Astrocyte (in vitro differentiated cells and primary cell): ENCODE measurements around the gene WDR41. TPM values are rescaled to one million over a fixed set of nuclear protein-coding genes. Genes with fewer than 3 reads are reported as not detected.

Experiments
- DNase-seq: peaks from one replicate; pipeline ENCODE4 v3.0.0-alpha.2; 2010; ENCODE audit warnings: low read depth
- FAIRE-seq: peaks from 2 replicates; lab custom pipeline; 2011; peaks lifted over from hg19 to GRCh38; lab: Jason Lieb, UNC
- H2AFZ ChIP-seq: 2 replicates; pipeline ENCODE4 v1.6.0; 2012; ENCODE audit warnings: low read depth, low read length, inconsistent platforms
- H3K27ac ChIP-seq: 2 replicates; pipeline ENCODE4 v1.5.1; 2011; ENCODE audit warnings: low read depth, low read length, inconsistent platforms
- H3K27me3 ChIP-seq: 2 replicates; pipeline ENCODE4 v1.6.0; 2011; ENCODE audit warnings: low read length, inconsistent platforms; ENCODE audit not compliant: insufficient read depth
- H3K36me3 ChIP-seq: 2 replicates; pipeline ENCODE4 v1.5.1; 2011; ENCODE audit warnings: low read length, inconsistent platforms; ENCODE audit not compliant: insufficient read depth
- H3K4me1 ChIP-seq: 2 replicates; pipeline ENCODE4 v1.5.1; 2011; ENCODE audit warnings: low read length, inconsistent platforms; ENCODE audit not compliant: insufficient read depth
- H3K4me2 ChIP-seq: 2 replicates; pipeline ENCODE4 v1.6.0; 2012; ENCODE audit warnings: low read length, inconsistent platforms
- H3K4me3 ChIP-seq: 2 replicates; pipeline ENCODE4 v1.5.1; 2011; ENCODE audit warnings: low read depth, mild to moderate bottlenecking, low read length, inconsistent platforms; ENCODE audit not compliant: insufficient read depth
- H3K79me2 ChIP-seq: 2 replicates; pipeline ENCODE4 v1.6.0; 2012; ENCODE audit warnings: mild to moderate bottlenecking, low read length, inconsistent platforms; ENCODE audit not compliant: insufficient read depth
- H3K9ac ChIP-seq: 2 replicates; pipeline ENCODE4 v1.6.0; 2012; ENCODE audit warnings: mild to moderate bottlenecking, low read length, inconsistent platforms
- H3K9me3 ChIP-seq: 2 replicates; pipeline ENCODE4 v1.5.1; 2012; ENCODE audit warnings: low read depth, mild to moderate bottlenecking, low read length, inconsistent platforms; ENCODE audit not compliant: insufficient read depth
- H4K20me1 ChIP-seq: 2 replicates; pipeline ENCODE4 v1.6.0; 2012; ENCODE audit warnings: low read length, inconsistent platforms; ENCODE audit not compliant: insufficient read depth
- H3K27ac Mint-ChIP-seq: one replicate; pipeline ENCODE4 v1.8.0; 2021; ENCODE audit warnings: mild to moderate bottlenecking, mixed read lengths; ENCODE audit not compliant: unreplicated experiment
- H3K27me3 Mint-ChIP-seq: one replicate; pipeline ENCODE4 v1.8.0; 2021; ENCODE audit warnings: low read depth, mixed read lengths; ENCODE audit not compliant: unreplicated experiment
- H3K36me3 Mint-ChIP-seq: one replicate; pipeline ENCODE4 v1.8.0; 2021; ENCODE audit warnings: low read depth, mixed read lengths; ENCODE audit not compliant: unreplicated experiment
- H3K4me1 Mint-ChIP-seq: one replicate; pipeline ENCODE4 v1.8.0; 2021; ENCODE audit warnings: low read depth, mixed read lengths; ENCODE audit not compliant: unreplicated experiment
- H3K4me3 Mint-ChIP-seq: one replicate; pipeline ENCODE4 v1.8.0; 2021; ENCODE audit warnings: mild to moderate bottlenecking, moderate library complexity, mixed read lengths; ENCODE audit not compliant: unreplicated experiment
- H3K9me3 Mint-ChIP-seq: one replicate; pipeline ENCODE4 v1.8.0; 2021; ENCODE audit warnings: mild to moderate bottlenecking, mixed read lengths; ENCODE audit not compliant: unreplicated experiment
- EZH2 ChIP-seq: IDR thresholded peaks from 2 replicates; pipeline ENCODE4 v1.6.1; 2012; ENCODE audit warnings: mild to moderate bottlenecking, low read length, inconsistent platforms; ENCODE audit not compliant: insufficient read depth
- total RNA-seq: library from RNA; stranded (reverse); gene quantifications from 2 replicates; pipeline ENCODE4 v1.2.1, GENCODE V29; 2021
- TF ChIP-seq, protein P1 (sequence below): IDR thresholded peaks from 2 replicates; pipeline ENCODE4 v1.5.1; 2011; ENCODE audit warnings: low read depth, mild to moderate bottlenecking, inconsistent platforms, low read length, moderate library complexity; ENCODE audit not compliant: insufficient read depth

The WDR41 gene
- total RNA-seq, 1 donor from 2014 or later, result 115 TPM

DNA sequence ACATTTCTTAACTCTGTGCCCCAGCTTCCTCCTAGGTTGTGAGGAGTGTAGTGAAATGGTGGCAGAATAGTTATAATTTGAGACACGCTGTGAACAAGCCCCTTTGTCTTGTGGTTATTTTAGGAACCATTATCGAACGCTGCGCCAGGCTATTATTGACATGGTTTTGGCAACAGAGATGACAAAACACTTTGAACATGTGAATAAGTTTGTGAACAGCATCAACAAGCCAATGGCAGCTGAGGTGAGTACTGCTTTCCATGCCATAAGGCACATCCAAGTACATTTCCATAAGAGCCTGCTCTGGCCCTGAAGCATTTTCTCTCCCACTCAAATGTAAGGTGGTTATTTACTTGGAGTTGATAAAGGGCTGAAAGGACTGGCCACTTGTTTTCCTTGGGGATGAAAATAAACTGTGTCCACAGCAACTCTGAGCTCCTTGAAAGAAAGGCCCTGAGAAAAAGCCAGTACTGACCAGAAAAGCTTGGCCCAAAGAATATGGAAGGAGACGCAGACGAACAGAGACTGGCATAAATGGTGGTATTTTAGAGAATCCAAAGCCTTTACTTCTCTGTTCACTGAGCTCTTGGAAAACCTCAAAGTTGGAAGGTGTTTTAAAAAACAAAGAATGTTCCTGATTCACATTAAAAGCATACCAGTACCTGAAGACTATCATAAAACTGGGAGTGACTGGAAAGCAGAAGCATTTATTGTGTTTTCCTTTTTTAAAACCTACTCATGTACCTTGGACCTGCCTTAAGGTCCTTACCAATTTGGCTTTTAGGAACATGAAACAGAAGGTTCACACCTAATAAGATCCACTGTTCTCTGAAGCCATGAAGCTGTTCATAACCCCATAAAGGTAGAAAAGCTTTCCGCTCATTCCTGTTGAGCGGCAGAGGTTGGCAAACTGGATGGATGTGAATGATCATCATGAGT lies 72.2 kb downstream of the WDR41 start:
- Histone ChIP-seq H3K9me3 (no peaks in the 10 kb centered on the region), H2AFZ (no peak overlapping the region), H3K4me1 (peaks cover 9% of the 10 kb centered on the region), H3K27ac (no peak overlapping the region), H3K4me3 (no peak overlapping the region), H3K4me2 (no peak overlapping the region), H4K20me1 (no peaks in the 10 kb centered on the region), H3K79me2 (no peaks in the 10 kb centered on the region), H3K27me3 (no peaks in the 10 kb centered on the region), H3K36me3 (peaks cover 2% of the 10 kb centered on the region), H3K9ac (no peak overlapping the region)
- no peak for TF ChIP-seq EZH2
- TF ChIP-seq, protein P1, sequence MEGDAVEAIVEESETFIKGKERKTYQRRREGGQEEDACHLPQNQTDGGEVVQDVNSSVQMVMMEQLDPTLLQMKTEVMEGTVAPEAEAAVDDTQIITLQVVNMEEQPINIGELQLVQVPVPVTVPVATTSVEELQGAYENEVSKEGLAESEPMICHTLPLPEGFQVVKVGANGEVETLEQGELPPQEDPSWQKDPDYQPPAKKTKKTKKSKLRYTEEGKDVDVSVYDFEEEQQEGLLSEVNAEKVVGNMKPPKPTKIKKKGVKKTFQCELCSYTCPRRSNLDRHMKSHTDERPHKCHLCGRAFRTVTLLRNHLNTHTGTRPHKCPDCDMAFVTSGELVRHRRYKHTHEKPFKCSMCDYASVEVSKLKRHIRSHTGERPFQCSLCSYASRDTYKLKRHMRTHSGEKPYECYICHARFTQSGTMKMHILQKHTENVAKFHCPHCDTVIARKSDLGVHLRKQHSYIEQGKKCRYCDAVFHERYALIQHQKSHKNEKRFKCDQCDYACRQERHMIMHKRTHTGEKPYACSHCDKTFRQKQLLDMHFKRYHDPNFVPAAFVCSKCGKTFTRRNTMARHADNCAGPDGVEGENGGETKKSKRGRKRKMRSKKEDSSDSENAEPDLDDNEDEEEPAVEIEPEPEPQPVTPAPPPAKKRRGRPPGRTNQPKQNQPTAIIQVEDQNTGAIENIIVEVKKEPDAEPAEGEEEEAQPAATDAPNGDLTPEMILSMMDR, result no peak
- peaks cover 5% of the 10 kb centered on the region for H3K4me1 Mint-ChIP-seq
- DNase-seq (no peak), FAIRE-seq (no peak)
- H3K9me3 Mint-ChIP-seq, result peaks cover 3% of the 10 kb centered on the region
- H3K36me3 Mint-ChIP-seq, result peaks cover 7% of the 10 kb centered on the region
- no peak overlapping the region for H3K4me3 Mint-ChIP-seq
- H3K27ac Mint-ChIP-seq, result no peak overlapping the region
- no peaks in the 10 kb centered on the region for H3K27me3 Mint-ChIP-seq

DNA sequence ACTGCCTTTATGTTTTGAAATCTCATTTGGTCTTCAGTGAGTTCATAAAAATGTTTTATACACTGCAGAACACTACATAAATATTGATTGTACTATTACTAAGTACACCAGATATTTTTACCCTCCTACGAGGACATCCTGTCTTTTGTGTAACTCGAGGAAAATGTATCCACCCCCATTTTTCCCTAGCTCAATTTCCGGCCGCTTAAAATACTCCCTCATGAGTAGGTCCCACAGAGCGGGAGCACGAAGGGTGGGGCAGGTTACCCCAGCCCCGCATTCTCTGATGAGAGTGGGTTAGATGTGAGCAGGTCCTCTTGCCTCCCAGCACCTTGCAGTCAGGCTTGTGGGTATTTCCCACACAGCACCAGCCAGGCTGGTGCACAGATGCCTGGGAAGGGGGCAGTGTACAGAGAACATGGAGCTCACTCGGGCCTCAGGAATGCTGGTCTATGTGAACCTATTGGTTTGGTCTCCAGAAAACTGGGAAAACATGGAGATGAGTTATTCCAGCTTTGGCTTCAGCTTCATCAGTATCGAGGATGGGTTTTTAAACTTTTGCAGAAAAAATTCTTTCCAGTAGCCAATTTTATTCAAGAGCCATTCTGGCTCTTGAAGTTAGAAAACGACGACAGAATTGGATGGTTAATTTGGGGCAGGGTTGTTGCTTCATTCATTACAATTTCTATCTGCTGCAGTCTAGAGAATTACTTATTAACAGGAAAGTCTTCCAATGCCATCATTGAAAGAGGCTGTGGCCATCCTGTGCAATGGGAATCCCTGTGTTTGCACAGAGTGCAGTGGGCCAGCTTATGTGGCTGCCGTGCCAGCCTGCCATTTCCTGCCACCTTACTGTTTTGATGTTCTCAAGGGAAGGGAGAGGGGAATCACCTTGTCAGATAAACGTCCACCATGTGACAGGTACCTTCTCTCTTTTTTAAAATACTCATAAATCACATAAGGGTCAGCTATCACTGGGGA lies 73.2 kb downstream of the WDR41 start:
- H3K4me3 ChIP-seq, result no peak overlapping the region
- no peak overlapping the region for H3K4me3 Mint-ChIP-seq
- no peaks in the 10 kb centered on the region for H3K9me3 ChIP-seq
- H4K20me1 ChIP-seq, result no peaks in the 10 kb centered on the region
- H2AFZ ChIP-seq, result no peak overlapping the region
- H3K27me3 Mint-ChIP-seq, result no peaks in the 10 kb centered on the region
- FAIRE-seq (no peak), DNase-seq (peak; percentile 6)
- H3K79me2 ChIP-seq, result no peaks in the 10 kb centered on the region
- no peaks in the 10 kb centered on the region for H3K36me3 ChIP-seq
- H3K4me1 Mint-ChIP-seq, result peaks cover 5% of the 10 kb centered on the region
- peak overlapping the region; percentile 45 for H3K4me2 ChIP-seq
- peaks cover 9% of the 10 kb centered on the region for H3K4me1 ChIP-seq
- no peak overlapping the region for H3K9ac ChIP-seq
- H3K27me3 ChIP-seq, result no peaks in the 10 kb centered on the region
- no peak overlapping the region for H3K27ac Mint-ChIP-seq
- H3K36me3 Mint-ChIP-seq, result peaks cover 2% of the 10 kb centered on the region
- H3K9me3 Mint-ChIP-seq, result peaks cover 3% of the 10 kb centered on the region
- no peak for TF ChIP-seq EZH2
- TF ChIP-seq, protein P1, result no peak
- H3K27ac ChIP-seq, result no peak overlapping the region
